GM12878 (cell line): ENCODE data around the gene KAT2A. TPM values are rescaled to one million over a fixed set of nuclear protein-coding genes. Genes with fewer than 3 reads are reported as not detected.

Experiments used
- ATAC-seq: fragments of 200-7000 bp; cut with Tn5 transposase; 3 replicates; pipeline ENCODE4 v1.9.1; 2020; ENCODE audit warnings: mild to moderate bottlenecking, moderate library complexity
- BruUV-seq: library from RNA; stranded (reverse); fragments of 400-500 nt; replicated peaks from 2 replicates; lab custom pipeline; 2021; lab: Mats Ljungman, UMichigan
- CTCF ChIA-PET: fragments of 300-600 bp; sonication (Branson Sonifier 250); formaldehyde crosslinking; extraction: SDS; loops from one replicate; lab custom pipeline; 2021; ENCODE audit warnings: inconsistent platforms; lab: Yijun Ruan, JAX
- POLR2A ChIA-PET: fragments of 350-600 bp; formaldehyde crosslinking; extraction: SDS; loops from one replicate; lab custom pipeline; 2021; ENCODE audit warnings: inconsistent platforms; lab: Charles Lee
- RAD21 ChIA-PET: fragments of 300-600 bp; sonication (Branson Sonifier 250); formaldehyde crosslinking; loops from one replicate; lab custom pipeline; 2023; ENCODE audit warnings: antibody characterized with exemption; ENCODE audit not compliant: unreplicated experiment; lab: Charles Lee
- SMC1A ChIA-PET: fragments of 300-600 bp; sonication (Branson Sonifier 250); formaldehyde crosslinking; loops from one replicate; lab custom pipeline; 2023; ENCODE audit not compliant: unreplicated experiment, uncharacterized antibody; lab: Charles Lee
- DNase-seq: peaks from one replicate; pipeline ENCODE4 v3.0.0-alpha.2; 2011; ENCODE audit warnings: low read depth, low spot score
- FAIRE-seq: peaks from 3 replicates; lab custom pipeline; 2011; peaks lifted over from hg19 to GRCh38; lab: Jason Lieb, UNC
- H2AFZ ChIP-seq: 2 replicates; pipeline ENCODE4 v1.6.0; 2011; ENCODE audit warnings: low read depth, low read length, control low read depth; ENCODE audit not compliant: control insufficient read depth
- H3K27ac ChIP-seq: 2 replicates; pipeline ENCODE4 v1.5.1; 2011; ENCODE audit warnings: control low read depth; ENCODE audit not compliant: control insufficient read depth, insufficient read depth
- H3K27me3 ChIP-seq, 2 experiments: replicated peaks in 1 of 2; 2 replicates each; pipeline versions ENCODE4 v1.6.0 to v1.6.1; 2011; ENCODE audit warnings: low read length in 1 of 2; ENCODE audit not compliant: control insufficient read depth in 2 of 2, insufficient read depth in 2 of 2
- H3K36me3 ChIP-seq, 2 experiments: 2 replicates each; pipeline ENCODE4 v1.5.1; 2011; ENCODE audit warnings: low read length in 1 of 2; ENCODE audit not compliant: control insufficient read depth in 2 of 2, insufficient read depth in 2 of 2
- H3K4me1 ChIP-seq: 2 replicates; pipeline ENCODE4 v1.6.1; 2011; ENCODE audit warnings: mild to moderate bottlenecking, low read length, moderate library complexity, mixed read lengths; ENCODE audit not compliant: control insufficient read depth, insufficient read depth
- H3K4me2 ChIP-seq: 2 replicates; pipeline ENCODE4 v1.6.0; 2011; ENCODE audit warnings: control low read depth; ENCODE audit not compliant: control insufficient read depth, insufficient read depth
- H3K4me3 ChIP-seq: fragments of 200-600 bp; sonication (generic); 2 replicates; pipeline ENCODE4 v1.5.1; 2016
- H3K79me2 ChIP-seq: 2 replicates; pipeline ENCODE4 v1.6.0; 2011; ENCODE audit warnings: low read length; ENCODE audit not compliant: control insufficient read depth, insufficient read depth
- H3K9ac ChIP-seq: 2 replicates; pipeline ENCODE4 v1.8.0; 2011; ENCODE audit warnings: low read length, control low read depth, mixed read lengths; ENCODE audit not compliant: control insufficient read depth, insufficient read depth
- H3K9me3 ChIP-seq: replicated peaks from 3 replicates; pipeline ENCODE4 v1.5.1; 2011; ENCODE audit warnings: mild to moderate bottlenecking, low read length; ENCODE audit not compliant: control insufficient read depth, insufficient read depth
- H4K20me1 ChIP-seq: 2 replicates; pipeline ENCODE4 v1.6.0; 2011; ENCODE audit not compliant: control insufficient read depth, insufficient read depth
- CBX3 ChIP-seq: fragments of 200-600 bp; sonication (generic); IDR thresholded peaks from 2 replicates; pipeline ENCODE4 v1.6.1; 2016; ENCODE audit warnings: low read depth, borderline replicate concordance
- EZH2 ChIP-seq: IDR thresholded peaks from 2 replicates; pipeline ENCODE4 v1.6.1; 2012; ENCODE audit warnings: low read depth, mild to moderate bottlenecking, control low read depth, inconsistent platforms, low read length, borderline replicate concordance; ENCODE audit not compliant: control insufficient read depth
- IRF4 ChIP-seq: IDR thresholded peaks from 2 replicates; pipeline ENCODE4 v1.6.1; 2011; ENCODE audit warnings: low read depth, low read length
- MEF2A ChIP-seq: IDR thresholded peaks from 2 replicates; pipeline ENCODE4 v1.6.1; 2011; ENCODE audit warnings: low read depth, mild to moderate bottlenecking, low read length, moderate library complexity; ENCODE audit not compliant: insufficient read depth
- POLR2A ChIP-seq: IDR thresholded peaks from 2 replicates; pipeline ENCODE4 v1.6.1; 2011; ENCODE audit warnings: low read depth, mild to moderate bottlenecking, low read length
- YBX1 ChIP-seq: fragments of 450-650 bp; IDR thresholded peaks from 2 replicates; pipeline ENCODE4 v1.6.1; 2016; ENCODE audit warnings: antibody characterized with exemption
- ZNF207 ChIP-seq: fragments of 450-650 bp; IDR thresholded peaks from 2 replicates; pipeline ENCODE4 v1.6.1; 2014; ENCODE audit warnings: antibody characterized with exemption, mild to moderate bottlenecking, borderline replicate concordance
- whole genome bisulfite sequencing: methylation state at CpG from one replicate; pipeline ENCODE4 v1.1.6; 2016; ENCODE audit warnings: low lambda C conversion rate; ENCODE audit not compliant: insufficient replicate concordance, insufficient coverage; ENCODE audit errors: missing lambda C conversion rate; 5-methylcytosine and 5-hydroxymethylcytosine counted together
- in situ Hi-C: fragments of 300-500 bp; cut with MboI; formaldehyde crosslinking; loops from 9 replicates; pipeline ENCODE4 v1.14.3; 2018; ENCODE audit warnings: mixed read lengths
- intact Hi-C: fragments of 100-400 bp; cut with micrococcal nuclease; formaldehyde crosslinking; loops from one replicate; pipeline ENCODE4 v1.14.2; 2022; ENCODE audit not compliant: unreplicated experiment
- polyA plus RNA-seq, 11 experiments: library from polyadenylated mRNA; depleted of rRNA in 4 of 11; unstranded in 6 of 11; stranded (reverse) in 5 of 11; fragments of >200 nt; fragmentation: Nextera tagmentation in 4 of 11; fragmentation: Illumina TruSeq in 1 of 11; extraction: Ambion mirVana in 4 of 11; extraction: Trizol in 1 of 11; gene quantifications; 1 replicate in 1 of 11; 2 replicates in 10 of 11; pipeline versions ENCODE4 v1.2.1 to v1.2.3, GENCODE V29; 2011 to 2016; ENCODE audit warnings: inconsistent platforms in 2 of 11, missing spikeins in 2 of 11, low read depth in 1 of 11
- total RNA-seq, 4 experiments: library from RNA; depleted of rRNA in 3 of 4; stranded (reverse); fragments of >200 nt in 3 of 4; fragmentation: Illumina TruSeq in 1 of 4; extraction: Trizol in 1 of 4; gene quantifications; 2 replicates each; pipeline versions ENCODE4 v1.2.1 to v1.2.3, GENCODE V29; 2013 to 2021
- TF ChIP-seq, protein P1 (sequence below): fragments of 450-650 bp; IDR thresholded peaks from 2 replicates; pipeline ENCODE4 v1.6.1; 2017; ENCODE audit warnings: mild to moderate bottlenecking, moderate library complexity
- TF ChIP-seq, protein P2 (sequence below): fragments of 450-650 bp; IDR thresholded peaks from 2 replicates; pipeline ENCODE4 v1.6.1; 2017; ENCODE audit warnings: low read depth, mild to moderate bottlenecking, moderate library complexity
- TF ChIP-seq, protein P3 (sequence below), 3 experiments: IDR thresholded peaks in 2 of 3; conservative IDR thresholded peaks in 1 of 3; 2 replicates each; pipeline ENCODE4 v1.5.1; 2011; ENCODE audit warnings: low read depth in 3 of 3, low read length in 3 of 3, mild to moderate bottlenecking in 3 of 3, control low read depth in 2 of 3, moderate library complexity in 2 of 3, inconsistent platforms in 1 of 3, mixed read lengths in 1 of 3; ENCODE audit not compliant: control insufficient read depth in 2 of 3, insufficient read depth in 1 of 3; ENCODE audit errors: extremely low read depth in 1 of 3

Gene KAT2A
- total and polyA plus RNA-seq, 10 of the 15 experiments (the other 5 are each of a cell fraction or from before 2014, with no cell fraction given), result 0.85 to 47.5 (median 14.6) TPM

DNA sequence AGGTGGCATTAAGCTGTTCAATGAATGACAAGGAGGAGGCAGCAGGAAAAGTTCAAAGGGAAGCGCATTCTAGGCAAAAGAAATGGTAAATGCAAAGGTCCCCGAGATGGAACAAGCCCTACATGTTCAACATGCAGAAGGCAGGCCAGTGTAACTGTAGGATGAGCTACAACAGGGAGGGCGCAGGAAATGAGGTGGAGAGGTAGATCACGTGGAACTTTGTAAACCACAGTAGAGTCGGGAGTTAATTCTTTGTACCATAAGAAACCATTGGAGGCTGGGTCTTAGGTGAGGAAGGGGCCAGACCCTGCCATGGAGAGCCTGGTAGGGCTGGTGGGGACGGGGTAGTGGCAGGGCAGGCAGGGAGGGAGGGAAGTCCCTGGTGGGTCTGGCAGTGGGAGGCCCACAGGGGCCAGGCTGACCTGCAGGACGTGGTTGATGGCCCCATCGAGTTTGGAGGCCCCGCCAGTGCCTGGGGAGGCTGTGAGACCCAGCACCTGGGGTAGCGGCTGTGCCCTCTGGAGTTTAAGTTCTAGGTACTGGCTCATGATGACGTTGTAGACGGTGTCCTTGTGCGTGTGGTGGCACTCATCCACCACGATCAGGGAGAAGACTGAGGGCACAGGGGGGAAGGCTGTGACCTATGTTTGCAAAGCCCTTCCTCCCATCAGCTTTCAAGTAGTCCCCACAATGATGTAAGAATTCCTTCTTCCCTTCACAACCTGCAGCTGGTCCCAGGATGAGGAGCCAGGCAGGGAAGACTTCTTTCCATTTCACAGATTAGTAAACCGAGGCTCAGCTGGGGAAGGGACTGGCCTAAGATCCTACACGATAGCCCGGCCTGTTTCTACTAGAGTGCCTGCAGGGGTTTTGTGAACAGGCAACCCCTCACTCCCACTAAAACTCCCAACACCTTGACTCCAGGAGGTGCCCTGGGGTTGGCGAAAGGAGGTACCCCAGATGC, 10.6 kb downstream of the KAT2A start:
- H3K4me1 ChIP-seq, result peaks cover 27% of the 10 kb centered on the region
- H3K9me3 ChIP-seq, result no peaks in the 10 kb centered on the region; the same call in 2 of the 3 replicates
- intact Hi-C loops, result no loop called here
- ChIA-PET CTCF (interaction anchor here (0.6 to 7.5 kb wide), 10 partner anchors 9 to 417 kb away, joined by 3 to 61 read pairs (median 5); partner anchors contain the start of genes DNAJC7 and KCNH4), RAD21 (interaction anchor here (0.9 to 1.9 kb wide), 9 partner anchors 10 to 148 kb away, joined by 3 to 8 read pairs (median 4); partner anchors contain the start of genes CNP, KAT2A and NKIRAS2), POLR2A (interaction anchor here (0.5 to 3.5 kb wide), 4 partner anchors 10 to 433 kb away, joined by 4 to 23 read pairs (median 7); partner anchors contain the start of genes DNAJC7, KAT2A and ODAD4), SMC1A (interaction anchor here (1.1 to 3.3 kb wide), 4 partner anchors 44 to 148 kb away, joined by 4 to 17 read pairs (median 10); partner anchors contain the start of gene DNAJC7)
- H4K20me1 ChIP-seq, result no peaks in the 10 kb centered on the region
- FAIRE-seq, result no peak
- no peak overlapping the region for H3K27ac ChIP-seq
- H2AFZ ChIP-seq, result no peak overlapping the region
- WGBS, result 85% methylated on average over 18 of the region's 18 CpGs
- no peaks in the 10 kb centered on the region for H3K27me3 ChIP-seq
- H3K4me2 ChIP-seq, result peak overlapping the region; percentile 75
- no peak for DNase-seq
- TSS peak; percentile 65 for BruUV-seq
- H3K36me3 ChIP-seq, result peaks cover 2 to 3% of the 10 kb centered on the region in 2 experiments; a peak in 2 of 4 replicates
- H3K4me3 ChIP-seq, result no peak overlapping the region
- ATAC-seq, result no peak
- in situ Hi-C loops, result loop anchor here (5.0 kb wide), 2 partner anchors 88 to 148 kb away; partner anchors contain the start of gene NKIRAS2
- TF ChIP-seq, protein P1, sequence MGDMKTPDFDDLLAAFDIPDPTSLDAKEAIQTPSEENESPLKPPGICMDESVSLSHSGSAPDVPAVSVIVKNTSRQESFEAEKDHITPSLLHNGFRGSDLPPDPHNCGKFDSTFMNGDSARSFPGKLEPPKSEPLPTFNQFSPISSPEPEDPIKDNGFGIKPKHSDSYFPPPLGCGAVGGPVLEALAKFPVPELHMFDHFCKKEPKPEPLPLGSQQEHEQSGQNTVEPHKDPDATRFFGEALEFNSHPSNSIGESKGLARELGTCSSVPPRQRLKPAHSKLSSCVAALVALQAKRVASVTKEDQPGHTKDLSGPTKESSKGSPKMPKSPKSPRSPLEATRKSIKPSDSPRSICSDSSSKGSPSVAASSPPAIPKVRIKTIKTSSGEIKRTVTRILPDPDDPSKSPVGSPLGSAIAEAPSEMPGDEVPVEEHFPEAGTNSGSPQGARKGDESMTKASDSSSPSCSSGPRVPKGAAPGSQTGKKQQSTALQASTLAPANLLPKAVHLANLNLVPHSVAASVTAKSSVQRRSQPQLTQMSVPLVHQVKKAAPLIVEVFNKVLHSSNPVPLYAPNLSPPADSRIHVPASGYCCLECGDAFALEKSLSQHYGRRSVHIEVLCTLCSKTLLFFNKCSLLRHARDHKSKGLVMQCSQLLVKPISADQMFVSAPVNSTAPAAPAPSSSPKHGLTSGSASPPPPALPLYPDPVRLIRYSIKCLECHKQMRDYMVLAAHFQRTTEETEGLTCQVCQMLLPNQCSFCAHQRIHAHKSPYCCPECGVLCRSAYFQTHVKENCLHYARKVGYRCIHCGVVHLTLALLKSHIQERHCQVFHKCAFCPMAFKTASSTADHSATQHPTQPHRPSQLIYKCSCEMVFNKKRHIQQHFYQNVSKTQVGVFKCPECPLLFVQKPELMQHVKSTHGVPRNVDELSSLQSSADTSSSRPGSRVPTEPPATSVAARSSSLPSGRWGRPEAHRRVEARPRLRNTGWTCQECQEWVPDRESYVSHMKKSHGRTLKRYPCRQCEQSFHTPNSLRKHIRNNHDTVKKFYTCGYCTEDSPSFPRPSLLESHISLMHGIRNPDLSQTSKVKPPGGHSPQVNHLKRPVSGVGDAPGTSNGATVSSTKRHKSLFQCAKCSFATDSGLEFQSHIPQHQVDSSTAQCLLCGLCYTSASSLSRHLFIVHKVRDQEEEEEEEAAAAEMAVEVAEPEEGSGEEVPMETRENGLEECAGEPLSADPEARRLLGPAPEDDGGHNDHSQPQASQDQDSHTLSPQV, result no peak
- TF ChIP-seq ZNF207 (no peak), CBX3 (no peak), IRF4 (no peak), MEF2A (no peak), YBX1 (no peak), POLR2A (no peak), EZH2 (no peak)
- TF ChIP-seq, protein P2, sequence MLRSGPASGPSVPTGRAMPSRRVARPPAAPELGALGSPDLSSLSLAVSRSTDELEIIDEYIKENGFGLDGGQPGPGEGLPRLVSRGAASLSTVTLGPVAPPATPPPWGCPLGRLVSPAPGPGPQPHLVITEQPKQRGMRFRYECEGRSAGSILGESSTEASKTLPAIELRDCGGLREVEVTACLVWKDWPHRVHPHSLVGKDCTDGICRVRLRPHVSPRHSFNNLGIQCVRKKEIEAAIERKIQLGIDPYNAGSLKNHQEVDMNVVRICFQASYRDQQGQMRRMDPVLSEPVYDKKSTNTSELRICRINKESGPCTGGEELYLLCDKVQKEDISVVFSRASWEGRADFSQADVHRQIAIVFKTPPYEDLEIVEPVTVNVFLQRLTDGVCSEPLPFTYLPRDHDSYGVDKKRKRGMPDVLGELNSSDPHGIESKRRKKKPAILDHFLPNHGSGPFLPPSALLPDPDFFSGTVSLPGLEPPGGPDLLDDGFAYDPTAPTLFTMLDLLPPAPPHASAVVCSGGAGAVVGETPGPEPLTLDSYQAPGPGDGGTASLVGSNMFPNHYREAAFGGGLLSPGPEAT, result no peak
- TF ChIP-seq, protein P3, sequence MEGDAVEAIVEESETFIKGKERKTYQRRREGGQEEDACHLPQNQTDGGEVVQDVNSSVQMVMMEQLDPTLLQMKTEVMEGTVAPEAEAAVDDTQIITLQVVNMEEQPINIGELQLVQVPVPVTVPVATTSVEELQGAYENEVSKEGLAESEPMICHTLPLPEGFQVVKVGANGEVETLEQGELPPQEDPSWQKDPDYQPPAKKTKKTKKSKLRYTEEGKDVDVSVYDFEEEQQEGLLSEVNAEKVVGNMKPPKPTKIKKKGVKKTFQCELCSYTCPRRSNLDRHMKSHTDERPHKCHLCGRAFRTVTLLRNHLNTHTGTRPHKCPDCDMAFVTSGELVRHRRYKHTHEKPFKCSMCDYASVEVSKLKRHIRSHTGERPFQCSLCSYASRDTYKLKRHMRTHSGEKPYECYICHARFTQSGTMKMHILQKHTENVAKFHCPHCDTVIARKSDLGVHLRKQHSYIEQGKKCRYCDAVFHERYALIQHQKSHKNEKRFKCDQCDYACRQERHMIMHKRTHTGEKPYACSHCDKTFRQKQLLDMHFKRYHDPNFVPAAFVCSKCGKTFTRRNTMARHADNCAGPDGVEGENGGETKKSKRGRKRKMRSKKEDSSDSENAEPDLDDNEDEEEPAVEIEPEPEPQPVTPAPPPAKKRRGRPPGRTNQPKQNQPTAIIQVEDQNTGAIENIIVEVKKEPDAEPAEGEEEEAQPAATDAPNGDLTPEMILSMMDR (IDR thresholded peaks at IDR 0.05 in 2 of 3, conservative IDR thresholded peaks at IDR 0.05 in 1 of 3; ENCODE audit: control insufficient read depth in 2 of 3, extremely low read depth in 1 of 3, insufficient read depth in 1 of 3, low read depth in 3 of 3, low read length in 3 of 3), result no peak
- TF ChIP-seq, all 136 proteins: peak for 0
- H3K9ac ChIP-seq, result no peak overlapping the region
- H3K79me2 ChIP-seq, result peaks cover 13% of the 10 kb centered on the region
